ENCODE results near the gene MICA.

GRCh38 chr6:31357886-31358285 lies 45.5 kb upstream of the MICA start:
- TF ChIP-seq, protein P1, sequence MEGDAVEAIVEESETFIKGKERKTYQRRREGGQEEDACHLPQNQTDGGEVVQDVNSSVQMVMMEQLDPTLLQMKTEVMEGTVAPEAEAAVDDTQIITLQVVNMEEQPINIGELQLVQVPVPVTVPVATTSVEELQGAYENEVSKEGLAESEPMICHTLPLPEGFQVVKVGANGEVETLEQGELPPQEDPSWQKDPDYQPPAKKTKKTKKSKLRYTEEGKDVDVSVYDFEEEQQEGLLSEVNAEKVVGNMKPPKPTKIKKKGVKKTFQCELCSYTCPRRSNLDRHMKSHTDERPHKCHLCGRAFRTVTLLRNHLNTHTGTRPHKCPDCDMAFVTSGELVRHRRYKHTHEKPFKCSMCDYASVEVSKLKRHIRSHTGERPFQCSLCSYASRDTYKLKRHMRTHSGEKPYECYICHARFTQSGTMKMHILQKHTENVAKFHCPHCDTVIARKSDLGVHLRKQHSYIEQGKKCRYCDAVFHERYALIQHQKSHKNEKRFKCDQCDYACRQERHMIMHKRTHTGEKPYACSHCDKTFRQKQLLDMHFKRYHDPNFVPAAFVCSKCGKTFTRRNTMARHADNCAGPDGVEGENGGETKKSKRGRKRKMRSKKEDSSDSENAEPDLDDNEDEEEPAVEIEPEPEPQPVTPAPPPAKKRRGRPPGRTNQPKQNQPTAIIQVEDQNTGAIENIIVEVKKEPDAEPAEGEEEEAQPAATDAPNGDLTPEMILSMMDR (IDR thresholded peaks at IDR 0.05) = no peak
- TF ChIP-seq POLR2A (IDR thresholded peaks at IDR 0.05) = no peak
